ENCODE data around the gene TAF1C. TPM values are rescaled to one million over a fixed set of nuclear protein-coding genes. Genes with fewer than 3 reads are reported as not detected.

The TAF1C gene
- total RNA-seq, 1 experiment from 2014 or later, result 79.7 TPM

DNA sequence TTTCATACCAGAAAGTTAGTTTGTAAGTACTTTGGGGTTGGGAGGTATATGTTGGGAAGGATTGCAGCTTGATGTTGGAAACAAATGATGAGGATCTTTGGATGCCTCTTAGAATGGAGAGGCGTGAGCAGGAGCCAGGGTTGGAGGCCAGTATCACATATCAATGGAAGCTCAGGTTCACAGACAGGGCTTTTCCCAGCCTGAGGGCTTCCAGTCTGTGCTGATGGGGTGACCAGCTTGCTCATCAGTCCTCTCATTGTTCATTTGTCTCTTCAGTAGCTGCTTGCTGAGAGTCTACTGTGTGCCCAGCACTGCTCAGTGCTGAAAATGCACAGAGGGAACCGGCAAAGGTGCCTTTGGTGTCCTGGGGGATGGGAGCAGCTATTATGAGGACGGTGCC is 35.9 kb downstream of the TAF1C start:
- no peak for DNase-seq
- POLR2A ChIA-PET, result no interaction called here

DNA sequence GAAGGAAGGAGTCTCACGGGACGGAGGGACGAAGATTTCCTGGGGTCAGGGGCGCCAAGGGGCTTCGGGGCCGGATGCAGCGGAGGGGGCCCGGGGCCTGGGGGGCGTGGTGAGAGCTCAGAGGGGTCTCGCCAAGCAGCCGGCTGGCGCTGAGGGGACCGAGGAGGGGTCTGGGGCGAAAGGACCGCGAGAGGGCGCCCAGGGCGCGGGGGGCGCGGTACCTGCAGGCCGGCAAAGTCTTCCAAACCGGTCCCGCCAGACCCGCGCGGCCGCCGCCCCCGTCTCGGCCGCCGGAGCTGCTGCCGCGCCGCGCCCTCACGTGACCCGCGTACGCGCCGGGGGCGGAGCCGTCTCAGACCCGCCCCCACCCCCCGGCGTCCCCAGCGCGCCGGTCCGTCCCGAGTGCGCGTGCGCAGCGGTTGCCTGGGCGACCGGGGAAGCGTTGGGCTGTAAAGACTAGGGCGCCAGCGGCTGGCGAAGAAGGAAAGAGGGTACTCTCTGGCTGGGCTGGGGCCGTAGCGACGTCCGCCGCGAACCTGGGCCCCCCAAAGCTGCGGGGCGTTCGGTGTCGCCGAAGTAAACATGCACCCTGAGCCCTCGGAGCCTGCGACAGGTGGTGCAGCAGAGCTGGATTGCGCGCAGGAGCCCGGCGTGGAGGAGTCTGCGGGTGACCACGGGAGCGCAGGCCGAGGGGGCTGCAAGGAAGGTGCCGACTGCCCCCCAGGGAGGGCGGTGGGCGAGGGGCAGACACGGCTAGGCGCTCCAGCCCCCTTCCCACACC is 41.8 kb downstream of the TAF1C start, which contains the start of the genes DNAAF1 and HSDL1:
DNAAF1 (plus strand) TSS at position 450 of the 781 bp plus-strand sequence; CDS start at position 583, 133 bp downstream.
HSDL1 (minus strand) TSS at position 319 of the 781 bp plus-strand sequence. CDS start 13,856 bp downstream, outside the sequence.
- H3K4me3 ChIP-seq (ENCODE audit: low read depth, low read length), result peak within 1 kb of the TSS; percentile 64
- Mint-ChIP-seq H3K4me1 (ENCODE audit: low read depth, unreplicated experiment) (peaks cover 15% of the 10 kb centered on the region), H3K27ac (ENCODE audit: unreplicated experiment) (peak within 1 kb of the TSS; percentile 88), H3K9me3 (ENCODE audit: unreplicated experiment) (no peaks in the 10 kb centered on the region), H3K4me3 (ENCODE audit: unreplicated experiment) (peak within 1 kb of the TSS; percentile 93), H3K27me3 (ENCODE audit: insufficient read depth, unreplicated experiment) (peaks cover 10% of the 10 kb centered on the region), H3K36me3 (ENCODE audit: insufficient read depth, unreplicated experiment) (peaks cover 16% of the 10 kb centered on the region)
- intact Hi-C loops (cut with micrococcal nuclease; ENCODE audit: unreplicated experiment), result loop anchor here (1.0 kb wide), 3 partner anchors 29 to 42 kb away; partner anchors contain the start of genes MBTPS1 and TAF1C
- ChIA-PET POLR2A (interaction anchor here (1.0 to 1.2 kb wide), 2 partner anchors 11 to 28 kb away, joined by 3 to 4 read pairs; partner anchors contain the start of gene MBTPS1), CTCF (interaction anchor here (0.9 to 2.6 kb wide), 5 partner anchors 32 to 216 kb away, joined by 3 to 12 read pairs (median 3); partner anchors contain the start of gene TAF1C)
- H3K9me3 ChIP-seq, result no peaks in the 10 kb centered on the region
- no peaks in the 10 kb centered on the region for H3K27me3 ChIP-seq (replicated peaks; ENCODE audit: control insufficient read depth, insufficient read depth, low read length)
- no peaks in the 10 kb centered on the region for H3K4me1 ChIP-seq
- H3K36me3 ChIP-seq (ENCODE audit: control insufficient read depth, insufficient read depth, low read length), result no peaks in the 10 kb centered on the region
- DNase-seq, result peak; percentile 89 to 98
- no TSS peak for BruUV-seq (replicated peaks)
- TF ChIP-seq, protein P1, sequence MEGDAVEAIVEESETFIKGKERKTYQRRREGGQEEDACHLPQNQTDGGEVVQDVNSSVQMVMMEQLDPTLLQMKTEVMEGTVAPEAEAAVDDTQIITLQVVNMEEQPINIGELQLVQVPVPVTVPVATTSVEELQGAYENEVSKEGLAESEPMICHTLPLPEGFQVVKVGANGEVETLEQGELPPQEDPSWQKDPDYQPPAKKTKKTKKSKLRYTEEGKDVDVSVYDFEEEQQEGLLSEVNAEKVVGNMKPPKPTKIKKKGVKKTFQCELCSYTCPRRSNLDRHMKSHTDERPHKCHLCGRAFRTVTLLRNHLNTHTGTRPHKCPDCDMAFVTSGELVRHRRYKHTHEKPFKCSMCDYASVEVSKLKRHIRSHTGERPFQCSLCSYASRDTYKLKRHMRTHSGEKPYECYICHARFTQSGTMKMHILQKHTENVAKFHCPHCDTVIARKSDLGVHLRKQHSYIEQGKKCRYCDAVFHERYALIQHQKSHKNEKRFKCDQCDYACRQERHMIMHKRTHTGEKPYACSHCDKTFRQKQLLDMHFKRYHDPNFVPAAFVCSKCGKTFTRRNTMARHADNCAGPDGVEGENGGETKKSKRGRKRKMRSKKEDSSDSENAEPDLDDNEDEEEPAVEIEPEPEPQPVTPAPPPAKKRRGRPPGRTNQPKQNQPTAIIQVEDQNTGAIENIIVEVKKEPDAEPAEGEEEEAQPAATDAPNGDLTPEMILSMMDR (IDR thresholded peaks at IDR 0.05; ENCODE audit: insufficient read depth in 1 of 2, low read depth in 1 of 2, low read length in 1 of 2, severe bottlenecking in 1 of 2, unreplicated experiment in 1 of 2), result peak; percentile 58 to 70

More for the DNA sequence above, 35.9 kb downstream of the TAF1C start:
- Mint-ChIP-seq H3K36me3 (ENCODE audit: insufficient read depth, unreplicated experiment) (no peaks in the 10 kb centered on the region), H3K27ac (ENCODE audit: unreplicated experiment) (no peak overlapping the region), H3K9me3 (ENCODE audit: unreplicated experiment) (no peaks in the 10 kb centered on the region), H3K4me3 (ENCODE audit: unreplicated experiment) (no peak overlapping the region), H3K27me3 (ENCODE audit: insufficient read depth, unreplicated experiment) (peaks cover 26% of the 10 kb centered on the region), H3K4me1 (ENCODE audit: low read depth, unreplicated experiment) (no peaks in the 10 kb centered on the region)
- Histone ChIP-seq H3K4me3 (ENCODE audit: low read depth, low read length) (no peak overlapping the region), H3K9me3 (no peaks in the 10 kb centered on the region), H3K27me3 (replicated peaks; ENCODE audit: control insufficient read depth, insufficient read depth, low read length) (no peaks in the 10 kb centered on the region), H3K36me3 (ENCODE audit: control insufficient read depth, insufficient read depth, low read length) (no peaks in the 10 kb centered on the region), H3K4me1 (no peaks in the 10 kb centered on the region)
- BruUV-seq (replicated peaks), result no TSS peak
- TF ChIP-seq, protein P1 (IDR thresholded peaks at IDR 0.05; ENCODE audit: insufficient read depth in 1 of 2, low read depth in 1 of 2, low read length in 1 of 2, severe bottlenecking in 1 of 2, unreplicated experiment in 1 of 2), result no peak
- intact Hi-C loops (cut with micrococcal nuclease; ENCODE audit: unreplicated experiment), result no loop called here
- CTCF ChIA-PET, result interaction anchor here (2.3 kb wide), 1 partner anchor 36 kb away, joined by 5 read pairs; the partner anchor contains the start of gene TAF1C

DNA sequence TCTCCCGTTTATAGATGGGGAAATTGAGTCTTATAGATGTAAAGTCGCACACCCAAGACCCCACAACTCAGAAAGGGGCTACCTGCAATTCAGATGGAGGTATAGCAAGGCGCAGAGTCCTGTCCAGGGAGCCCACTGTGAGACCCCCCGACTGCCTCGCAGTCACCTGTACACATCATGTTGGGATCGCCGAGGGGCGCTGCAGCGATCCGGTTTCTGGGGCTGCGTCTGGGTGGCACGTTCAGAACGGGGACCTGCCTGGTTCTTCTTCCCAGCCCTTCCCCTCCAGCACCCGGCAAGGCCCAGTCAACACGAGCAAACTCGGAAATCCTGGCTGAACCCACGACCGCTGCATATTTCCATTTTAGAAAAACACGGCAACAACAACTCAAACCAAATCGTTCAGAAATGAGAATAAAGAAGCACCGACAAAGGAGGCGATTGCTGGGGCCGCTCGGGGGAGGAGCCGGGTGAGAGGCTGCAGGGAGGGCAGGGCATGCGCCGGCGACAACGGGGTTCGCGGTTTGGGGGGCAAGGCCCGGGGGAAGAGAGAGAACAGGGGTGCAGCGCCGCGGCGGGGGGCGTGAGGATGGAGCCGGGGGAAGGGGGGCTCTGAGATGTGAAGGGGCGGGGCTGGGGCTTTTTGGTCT is 42.5 kb downstream of the TAF1C start:
- Mint-ChIP-seq H3K27ac (ENCODE audit: unreplicated experiment) (peak overlapping the region; percentile 88), H3K4me3 (ENCODE audit: unreplicated experiment) (peak overlapping the region; percentile 93), H3K9me3 (ENCODE audit: unreplicated experiment) (no peaks in the 10 kb centered on the region), H3K4me1 (ENCODE audit: low read depth, unreplicated experiment) (peaks cover 16% of the 10 kb centered on the region), H3K36me3 (ENCODE audit: insufficient read depth, unreplicated experiment) (peaks cover 16% of the 10 kb centered on the region), H3K27me3 (ENCODE audit: insufficient read depth, unreplicated experiment) (peaks cover 7% of the 10 kb centered on the region)
- intact Hi-C loops (cut with micrococcal nuclease; ENCODE audit: unreplicated experiment), result no loop called here
- peak in 1 of 2 experiments; percentile 47 for DNase-seq
- Histone ChIP-seq H3K4me3 (ENCODE audit: low read depth, low read length) (peak overlapping the region; percentile 64), H3K36me3 (ENCODE audit: control insufficient read depth, insufficient read depth, low read length) (no peaks in the 10 kb centered on the region), H3K27me3 (replicated peaks; ENCODE audit: control insufficient read depth, insufficient read depth, low read length) (no peaks in the 10 kb centered on the region), H3K4me1 (no peaks in the 10 kb centered on the region), H3K9me3 (no peaks in the 10 kb centered on the region)
- BruUV-seq (replicated peaks), result TSS peak; percentile 36
- ChIA-PET POLR2A (interaction anchor here (1.0 to 1.2 kb wide), 2 partner anchors 12 to 28 kb away, joined by 3 to 4 read pairs; partner anchors contain the start of gene MBTPS1), CTCF (interaction anchor here (0.9 to 2.6 kb wide), 5 partner anchors 28 to 216 kb away, joined by 3 to 12 read pairs (median 4); partner anchors contain the start of genes MBTPS1 and TAF1C)
- TF ChIP-seq, protein P1 (IDR thresholded peaks at IDR 0.05; ENCODE audit: insufficient read depth in 1 of 2, low read depth in 1 of 2, low read length in 1 of 2, severe bottlenecking in 1 of 2, unreplicated experiment in 1 of 2), result peak in 1 of 2 experiments; percentile 23
